Body of pancreas (tissue), 4 donors: ENCODE results near the gene SRBD1. TPM values are rescaled to one million over a fixed set of nuclear protein-coding genes. Genes with fewer than 3 reads are reported as not detected.

Experiments used
- ATAC-seq: fragments of 150-250 bp; one replicate; pipeline ENCODE4 v1.9.1; 2016
- DNase-seq, 4 donors: peaks; one replicate each; pipeline ENCODE4 v3.0.0-alpha.2; 2019
- H3K27ac ChIP-seq, 4 donors: fragments of 200-600 bp; sonication (generic); 1 replicate in 3 of 4; 2 replicates in 1 of 4; pipeline versions ENCODE4 v1.5.1 to v1.6.1; 2016 to 2019; ENCODE audit warnings: mild to moderate bottlenecking in 1 of 4, mixed read lengths in 1 of 4, moderate library complexity in 1 of 4
- H3K27me3 ChIP-seq, 2 donors: fragments of 200-600 bp; sonication (generic); one replicate each; pipeline ENCODE4 v1.6.0; 2016; ENCODE audit warnings: mild to moderate bottlenecking in 1 of 2
- H3K36me3 ChIP-seq, 2 donors: fragments of 200-600 bp; sonication (generic); replicated peaks in 1 of 2; 2 replicates each; pipeline ENCODE4 v1.5.1; 2016; ENCODE audit warnings: low read depth in 2 of 2; ENCODE audit not compliant: insufficient read depth in 1 of 2
- H3K4me1 ChIP-seq: fragments of 200-600 bp; sonication (generic); one replicate; pipeline ENCODE4 v1.6.0; 2016
- H3K4me3 ChIP-seq, 2 donors: fragments of 200-600 bp; sonication (generic); 1 replicate in 1 of 2; 2 replicates in 1 of 2; pipeline ENCODE4 v1.5.1; 2016 to 2019
- H3K9me3 ChIP-seq, 3 donors: fragments of 200-600 bp; sonication (generic); 1 replicate in 2 of 3; 2 replicates in 1 of 3; pipeline ENCODE4 v1.5.1; 2016
- POLR2A ChIP-seq, 3 donors: fragments of 450-650 bp; IDR thresholded peaks; one replicate each; pipeline ENCODE4 v1.6.1; 2016; ENCODE audit warnings: antibody characterized with exemption in 3 of 3, mild to moderate bottlenecking in 2 of 3
- WGBS, 2 donors: methylation state at CpG; one replicate each; pipeline ENCODE4 v1.1.5; 2017; 5-methylcytosine and 5-hydroxymethylcytosine counted together
- intact Hi-C: fragments of 100-400 bp; cut with DNase I; formaldehyde crosslinking; loops from one replicate; pipeline ENCODE4 v1.15.1; 2023
- total RNA-seq, 2 donors: library from RNA; depleted of rRNA; stranded (reverse); fragments of >200 nt; gene quantifications; one replicate each; pipeline ENCODE4 v1.1.0, GENCODE V29; 2016
- TF ChIP-seq, protein P1 (sequence below), 7 experiments: fragments of 450-650 bp in 4 of 7; fragments of 200-600 bp in 3 of 7; sonication (generic) in 3 of 7; IDR thresholded peaks; one replicate each; pipeline ENCODE4 v1.5.1; 2016 to 2019; ENCODE audit warnings: antibody characterized with exemption in 7 of 7

The SRBD1 gene
- total RNA-seq, 2 donors from 2014 or later, result 14.8 to 21.4 TPM

DNA sequence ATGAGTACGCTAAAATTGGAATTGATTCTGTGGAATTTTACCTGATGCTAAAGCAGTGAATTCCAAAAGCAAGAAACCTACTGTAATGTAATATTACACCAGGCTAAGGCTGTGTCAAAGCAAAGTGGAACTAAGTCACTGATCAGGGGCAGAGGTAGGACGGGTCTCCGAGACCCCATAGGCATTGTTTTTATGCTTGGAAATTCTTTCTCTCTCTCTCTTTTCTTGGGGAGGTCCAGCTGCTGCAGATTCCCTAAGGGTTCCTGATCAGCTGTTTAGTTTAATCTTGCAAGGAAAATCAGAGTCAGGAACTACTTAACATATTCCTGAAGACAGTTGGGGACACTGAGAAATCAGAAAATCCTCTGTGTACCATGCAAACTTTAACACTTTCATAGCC, 220.2 kb downstream of the SRBD1 start:
- Histone ChIP-seq H3K36me3 (no peaks in the 10 kb centered on the region), H3K4me1 (no peaks in the 10 kb centered on the region), H3K9me3 (no peaks in the 10 kb centered on the region), H3K27ac (no peak overlapping the region), H3K27me3 (no peaks in the 10 kb centered on the region), H3K4me3 (no peak overlapping the region)
- no peak for TF ChIP-seq POLR2A (IDR thresholded peaks at IDR 0.05)
- TF ChIP-seq, protein P1, sequence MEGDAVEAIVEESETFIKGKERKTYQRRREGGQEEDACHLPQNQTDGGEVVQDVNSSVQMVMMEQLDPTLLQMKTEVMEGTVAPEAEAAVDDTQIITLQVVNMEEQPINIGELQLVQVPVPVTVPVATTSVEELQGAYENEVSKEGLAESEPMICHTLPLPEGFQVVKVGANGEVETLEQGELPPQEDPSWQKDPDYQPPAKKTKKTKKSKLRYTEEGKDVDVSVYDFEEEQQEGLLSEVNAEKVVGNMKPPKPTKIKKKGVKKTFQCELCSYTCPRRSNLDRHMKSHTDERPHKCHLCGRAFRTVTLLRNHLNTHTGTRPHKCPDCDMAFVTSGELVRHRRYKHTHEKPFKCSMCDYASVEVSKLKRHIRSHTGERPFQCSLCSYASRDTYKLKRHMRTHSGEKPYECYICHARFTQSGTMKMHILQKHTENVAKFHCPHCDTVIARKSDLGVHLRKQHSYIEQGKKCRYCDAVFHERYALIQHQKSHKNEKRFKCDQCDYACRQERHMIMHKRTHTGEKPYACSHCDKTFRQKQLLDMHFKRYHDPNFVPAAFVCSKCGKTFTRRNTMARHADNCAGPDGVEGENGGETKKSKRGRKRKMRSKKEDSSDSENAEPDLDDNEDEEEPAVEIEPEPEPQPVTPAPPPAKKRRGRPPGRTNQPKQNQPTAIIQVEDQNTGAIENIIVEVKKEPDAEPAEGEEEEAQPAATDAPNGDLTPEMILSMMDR (IDR thresholded peaks at IDR 0.05), result no peak
- ATAC-seq (no peak), DNase-seq (no peak)
- WGBS, 2 donors, result 86 to 100% methylated on average over 3 of the region's 3 CpGs
- intact Hi-C loops, result no loop called here

DNA sequence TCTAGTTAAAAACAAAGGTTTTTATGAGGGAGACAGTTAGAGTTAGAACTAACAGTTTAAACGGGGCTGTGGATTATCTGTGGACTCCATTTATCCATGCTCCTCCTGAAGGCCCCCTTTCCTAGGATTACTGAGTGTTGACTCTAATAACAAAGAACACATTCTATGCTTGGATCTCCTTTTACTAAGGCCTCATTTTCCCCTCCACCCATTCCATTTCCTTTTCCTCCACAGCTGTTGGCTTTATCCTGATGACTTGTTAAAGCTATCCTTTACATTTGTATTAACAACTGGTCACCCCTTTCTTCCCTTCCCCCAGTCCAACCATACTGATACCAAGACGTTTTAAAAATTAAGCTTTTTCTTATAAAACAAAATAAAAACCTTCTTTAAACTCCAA, 220.6 kb downstream of the SRBD1 start:
- ATAC-seq, result no peak
- no peaks in the 10 kb centered on the region for H3K9me3 ChIP-seq

DNA sequence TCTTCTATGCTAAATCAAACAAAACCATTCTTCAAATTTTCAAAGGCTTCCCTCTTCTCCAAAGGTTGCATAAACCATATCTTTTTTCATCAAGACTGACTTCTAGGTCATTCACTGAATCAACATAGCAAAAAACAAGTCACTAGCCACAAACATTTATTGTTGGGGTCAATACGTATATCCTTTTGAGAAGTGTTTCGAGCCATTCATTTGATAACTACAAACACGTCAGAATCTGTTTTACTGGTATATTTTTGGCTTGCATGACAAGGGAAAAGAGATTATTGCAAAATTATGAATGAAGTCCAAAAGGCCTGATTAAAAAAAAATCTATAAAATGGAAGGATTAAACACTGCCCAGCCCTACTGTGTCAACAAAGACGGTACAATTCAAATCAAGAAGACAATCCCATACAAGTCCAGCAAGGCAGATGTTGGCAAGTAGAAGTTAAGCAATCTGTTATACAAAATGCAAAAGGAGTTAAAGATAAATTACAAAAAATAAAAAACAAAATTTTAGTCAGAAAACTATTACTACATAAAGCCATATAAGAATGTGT, 222.4 kb downstream of the SRBD1 start:
- Histone ChIP-seq H3K9me3 (no peaks in the 10 kb centered on the region), H3K4me1 (no peaks in the 10 kb centered on the region), H3K27ac (no peak overlapping the region), H3K27me3 (no peaks in the 10 kb centered on the region), H3K36me3 (no peaks in the 10 kb centered on the region), H3K4me3 (no peak overlapping the region)
- ATAC-seq, result no peak
- intact Hi-C loops, result no loop called here
- no peak for DNase-seq
- 70 to 72% methylated on average over 4 of the region's 4 CpGs for WGBS, 2 donors
- TF ChIP-seq, protein P1 (IDR thresholded peaks at IDR 0.05), result no peak
- TF ChIP-seq POLR2A (IDR thresholded peaks at IDR 0.05), result no peak

More for the DNA sequence above, 220.6 kb downstream of the SRBD1 start:
- Histone ChIP-seq H3K27ac (no peak overlapping the region), H3K4me3 (no peak overlapping the region), H3K27me3 (no peaks in the 10 kb centered on the region), H3K4me1 (no peaks in the 10 kb centered on the region), H3K36me3 (no peaks in the 10 kb centered on the region)
- TF ChIP-seq, protein P1 (IDR thresholded peaks at IDR 0.05), result no peak
- TF ChIP-seq POLR2A (IDR thresholded peaks at IDR 0.05), result no peak
- DNase-seq, result no peak
- intact Hi-C loops, result no loop called here
- WGBS, 2 donors, result 75 to 79% methylated on average over 2 of the region's 2 CpGs

DNA sequence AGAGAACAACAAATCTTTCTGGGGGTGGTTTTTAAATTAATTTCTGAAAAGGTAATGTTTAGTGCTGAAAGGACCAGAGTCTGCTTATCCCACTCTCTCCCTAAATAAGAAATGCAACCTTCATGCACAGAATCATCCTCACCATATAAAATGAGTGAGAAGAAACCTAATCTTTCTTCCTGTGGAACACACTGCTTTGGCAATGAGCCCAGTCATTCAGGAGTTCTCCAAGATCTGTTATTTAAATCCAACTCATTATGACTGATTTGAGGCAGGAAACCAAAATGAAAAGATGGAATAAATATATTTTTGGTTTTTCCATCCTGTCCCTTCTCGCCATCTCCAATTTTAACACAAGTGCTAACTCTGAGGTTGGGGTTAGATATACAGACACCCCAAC, 228.3 kb downstream of the SRBD1 start:
- 79 to 91% methylated on average over 1 of the region's 1 CpG for WGBS, 2 donors
- Histone ChIP-seq H3K4me3 (no peak overlapping the region), H3K27me3 (no peaks in the 10 kb centered on the region), H3K36me3 (no peaks in the 10 kb centered on the region), H3K27ac (no peak overlapping the region), H3K9me3 (no peaks in the 10 kb centered on the region), H3K4me1 (peaks cover 7% of the 10 kb centered on the region)
- ATAC-seq, result no peak
- TF ChIP-seq, protein P1 (IDR thresholded peaks at IDR 0.05), result no peak
- no peak for TF ChIP-seq POLR2A (IDR thresholded peaks at IDR 0.05)
- intact Hi-C loops, result no loop called here
- DNase-seq, result peak in 2 of 4 donors; percentile 14 to 19

DNA sequence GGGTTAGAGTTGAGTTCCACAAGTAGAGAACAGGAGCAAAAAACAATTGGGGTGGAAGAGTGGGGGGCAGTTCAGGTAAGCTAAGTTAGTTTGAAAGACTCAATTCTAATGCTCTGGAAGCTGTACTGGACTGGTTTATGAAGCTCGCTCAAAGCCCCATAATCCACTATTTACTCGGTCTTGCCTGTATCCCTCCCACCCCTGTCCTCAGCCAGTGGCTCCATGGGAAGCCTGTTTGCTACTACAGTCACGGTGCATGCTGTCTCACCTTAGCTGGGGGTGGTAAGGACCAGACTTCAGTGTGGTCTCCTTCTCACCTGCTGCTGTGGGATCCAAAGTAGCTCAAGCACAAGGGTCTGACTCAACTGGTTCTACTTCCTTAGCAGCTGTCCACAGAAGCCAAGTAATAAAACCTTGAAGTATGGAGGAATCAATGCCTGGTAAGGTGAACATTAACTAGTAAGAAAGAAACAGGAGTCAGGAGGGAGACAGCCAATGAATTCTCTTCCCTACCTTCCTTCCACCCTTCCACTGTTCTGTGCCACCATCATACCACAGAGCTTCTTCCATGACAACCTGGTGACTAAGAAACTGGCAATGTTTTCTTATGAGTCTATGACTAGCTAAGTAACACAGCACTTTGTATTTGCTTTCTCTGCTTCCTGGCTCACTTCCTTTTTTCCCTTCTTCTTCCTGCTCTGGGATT, 230.8 kb downstream of the SRBD1 start:
- WGBS, 2 donors, result 82 to 100% methylated on average over 3 of the region's 3 CpGs

More for the DNA sequence above, 230.8 kb downstream of the SRBD1 start:
- H3K36me3 ChIP-seq, result no peaks in the 10 kb centered on the region
- no peaks in the 10 kb centered on the region for H3K27me3 ChIP-seq
- H3K9me3 ChIP-seq, result no peaks in the 10 kb centered on the region
- ATAC-seq (no peak), DNase-seq (peak in 1 of 4 donors; percentile 3)
- H3K27ac ChIP-seq, result no peak overlapping the region
- no peak overlapping the region for H3K4me3 ChIP-seq
- TF ChIP-seq, protein P1 (IDR thresholded peaks at IDR 0.05), result no peak
- H3K4me1 ChIP-seq, result peaks cover 7% of the 10 kb centered on the region
- intact Hi-C loops, result no loop called here
